Liver (tissue), 3 donors: ENCODE measurements around the gene UBXN11.

Source experiments
- EGR1 ChIP-seq, 2 donors: IDR thresholded peaks; 2 replicates each; pipeline ENCODE4 v1.6.1; 2016 to 2018; ENCODE audit warnings: antibody characterized with exemption in 2 of 2, low read depth in 2 of 2
- FOXA1 ChIP-seq: IDR thresholded peaks from 2 replicates; pipeline ENCODE4 v1.6.1; 2016; ENCODE audit warnings: antibody characterized with exemption
- GABPA ChIP-seq, 2 donors: IDR thresholded peaks in 1 of 2; conservative IDR thresholded peaks in 1 of 2; 2 replicates each; pipeline ENCODE4 v1.6.1; 2016; ENCODE audit warnings: antibody characterized with exemption in 2 of 2, mild to moderate bottlenecking in 1 of 2, moderate library complexity in 1 of 2
- JUND ChIP-seq, 2 donors: IDR thresholded peaks; 2 replicates each; pipeline ENCODE4 v1.6.1; 2016; ENCODE audit warnings: antibody characterized with exemption in 2 of 2
- RAD21 ChIP-seq, 2 donors: IDR thresholded peaks; 2 replicates each; pipeline ENCODE4 v1.6.1; 2016; ENCODE audit warnings: antibody characterized with exemption in 2 of 2, mild to moderate bottlenecking in 2 of 2
- RXRA ChIP-seq, 2 donors: IDR thresholded peaks; 2 replicates each; pipeline ENCODE4 v1.6.1; 2017 to 2018; ENCODE audit warnings: antibody characterized with exemption in 2 of 2, mild to moderate bottlenecking in 1 of 2
- SP1 ChIP-seq: IDR thresholded peaks from 2 replicates; pipeline ENCODE4 v1.6.1; 2018; ENCODE audit warnings: antibody characterized with exemption, mild to moderate bottlenecking
- TAF1 ChIP-seq: conservative IDR thresholded peaks from 2 replicates; pipeline ENCODE4 v1.6.1; 2016; ENCODE audit warnings: antibody characterized with exemption, mild to moderate bottlenecking
- TF ChIP-seq, protein P1 (sequence below): fragments of 150-350 bp; IDR thresholded peaks from 2 replicates; pipeline ENCODE4 v1.5.1; 2017; ENCODE audit warnings: improper control_type of control experiment, low read depth, low read length; ENCODE audit not compliant: missing input control
- TF ChIP-seq, protein P2 (sequence below): IDR thresholded peaks from 2 replicates; pipeline ENCODE4 v1.6.1; 2016; ENCODE audit warnings: antibody characterized with exemption
- TF ChIP-seq, protein P3 (sequence below): IDR thresholded peaks from 2 replicates; pipeline ENCODE4 v1.6.1; 2016; ENCODE audit warnings: antibody characterized with exemption, mild to moderate bottlenecking
- TF ChIP-seq, protein P4 (sequence below): IDR thresholded peaks from 2 replicates; pipeline ENCODE4 v1.6.1; 2016; ENCODE audit warnings: antibody characterized with exemption
- donor health status: healthy.
- donor health status: healthy.

DNA sequence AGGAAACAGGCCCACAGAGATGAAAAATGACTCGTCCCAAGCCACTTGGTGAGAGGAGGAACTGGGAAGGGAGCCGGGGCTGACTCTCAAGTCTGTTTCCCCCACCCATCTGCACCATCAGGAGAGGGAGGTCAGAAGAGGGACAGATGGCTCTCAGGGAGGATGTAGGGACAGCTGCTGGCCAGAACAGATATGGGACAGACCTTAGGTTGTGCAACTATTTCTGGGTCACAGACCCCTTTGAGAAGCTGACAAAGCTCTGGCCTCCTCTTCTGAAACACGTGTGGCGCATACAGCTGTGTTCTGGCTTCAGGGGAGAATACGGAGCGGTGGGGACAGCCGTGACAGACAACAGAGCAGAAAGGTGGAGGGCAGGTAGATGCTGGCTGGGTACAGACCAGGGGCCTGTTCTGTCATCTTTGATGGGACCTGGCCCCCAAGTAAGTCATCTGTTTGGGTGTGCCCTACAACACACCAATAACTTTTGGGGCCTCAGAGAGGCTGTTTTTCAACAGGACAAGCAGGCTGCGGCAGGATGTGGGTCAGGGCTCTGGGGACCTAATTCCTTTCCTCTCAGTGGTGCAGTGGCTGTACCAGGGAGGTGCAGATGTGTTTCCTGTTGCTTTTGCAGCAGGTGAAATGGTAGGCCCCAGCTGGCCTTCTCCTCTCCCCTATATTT lies 19.3 kb downstream of the UBXN11 start:
- TF ChIP-seq, protein P1, sequence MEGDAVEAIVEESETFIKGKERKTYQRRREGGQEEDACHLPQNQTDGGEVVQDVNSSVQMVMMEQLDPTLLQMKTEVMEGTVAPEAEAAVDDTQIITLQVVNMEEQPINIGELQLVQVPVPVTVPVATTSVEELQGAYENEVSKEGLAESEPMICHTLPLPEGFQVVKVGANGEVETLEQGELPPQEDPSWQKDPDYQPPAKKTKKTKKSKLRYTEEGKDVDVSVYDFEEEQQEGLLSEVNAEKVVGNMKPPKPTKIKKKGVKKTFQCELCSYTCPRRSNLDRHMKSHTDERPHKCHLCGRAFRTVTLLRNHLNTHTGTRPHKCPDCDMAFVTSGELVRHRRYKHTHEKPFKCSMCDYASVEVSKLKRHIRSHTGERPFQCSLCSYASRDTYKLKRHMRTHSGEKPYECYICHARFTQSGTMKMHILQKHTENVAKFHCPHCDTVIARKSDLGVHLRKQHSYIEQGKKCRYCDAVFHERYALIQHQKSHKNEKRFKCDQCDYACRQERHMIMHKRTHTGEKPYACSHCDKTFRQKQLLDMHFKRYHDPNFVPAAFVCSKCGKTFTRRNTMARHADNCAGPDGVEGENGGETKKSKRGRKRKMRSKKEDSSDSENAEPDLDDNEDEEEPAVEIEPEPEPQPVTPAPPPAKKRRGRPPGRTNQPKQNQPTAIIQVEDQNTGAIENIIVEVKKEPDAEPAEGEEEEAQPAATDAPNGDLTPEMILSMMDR, result no peak
- TF ChIP-seq FOXA1 (no peak), RXRA (IDR thresholded peaks at IDR 0.05) (peak in 1 of 2 donors; percentile 16), TAF1 (no peak), EGR1 (IDR thresholded peaks at IDR 0.05; ENCODE audit: low read depth in 2 of 2) (no peak), JUND (IDR thresholded peaks at IDR 0.05) (no peak), RAD21 (IDR thresholded peaks at IDR 0.05) (no peak), SP1 (no peak), GABPA (IDR thresholded peaks at IDR 0.05 in 1 of 2, conservative IDR thresholded peaks at IDR 0.05 in 1 of 2) (no peak)
- TF ChIP-seq, protein P2, sequence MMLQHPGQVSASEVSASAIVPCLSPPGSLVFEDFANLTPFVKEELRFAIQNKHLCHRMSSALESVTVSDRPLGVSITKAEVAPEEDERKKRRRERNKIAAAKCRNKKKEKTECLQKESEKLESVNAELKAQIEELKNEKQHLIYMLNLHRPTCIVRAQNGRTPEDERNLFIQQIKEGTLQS, result no peak
- TF ChIP-seq, protein P3, sequence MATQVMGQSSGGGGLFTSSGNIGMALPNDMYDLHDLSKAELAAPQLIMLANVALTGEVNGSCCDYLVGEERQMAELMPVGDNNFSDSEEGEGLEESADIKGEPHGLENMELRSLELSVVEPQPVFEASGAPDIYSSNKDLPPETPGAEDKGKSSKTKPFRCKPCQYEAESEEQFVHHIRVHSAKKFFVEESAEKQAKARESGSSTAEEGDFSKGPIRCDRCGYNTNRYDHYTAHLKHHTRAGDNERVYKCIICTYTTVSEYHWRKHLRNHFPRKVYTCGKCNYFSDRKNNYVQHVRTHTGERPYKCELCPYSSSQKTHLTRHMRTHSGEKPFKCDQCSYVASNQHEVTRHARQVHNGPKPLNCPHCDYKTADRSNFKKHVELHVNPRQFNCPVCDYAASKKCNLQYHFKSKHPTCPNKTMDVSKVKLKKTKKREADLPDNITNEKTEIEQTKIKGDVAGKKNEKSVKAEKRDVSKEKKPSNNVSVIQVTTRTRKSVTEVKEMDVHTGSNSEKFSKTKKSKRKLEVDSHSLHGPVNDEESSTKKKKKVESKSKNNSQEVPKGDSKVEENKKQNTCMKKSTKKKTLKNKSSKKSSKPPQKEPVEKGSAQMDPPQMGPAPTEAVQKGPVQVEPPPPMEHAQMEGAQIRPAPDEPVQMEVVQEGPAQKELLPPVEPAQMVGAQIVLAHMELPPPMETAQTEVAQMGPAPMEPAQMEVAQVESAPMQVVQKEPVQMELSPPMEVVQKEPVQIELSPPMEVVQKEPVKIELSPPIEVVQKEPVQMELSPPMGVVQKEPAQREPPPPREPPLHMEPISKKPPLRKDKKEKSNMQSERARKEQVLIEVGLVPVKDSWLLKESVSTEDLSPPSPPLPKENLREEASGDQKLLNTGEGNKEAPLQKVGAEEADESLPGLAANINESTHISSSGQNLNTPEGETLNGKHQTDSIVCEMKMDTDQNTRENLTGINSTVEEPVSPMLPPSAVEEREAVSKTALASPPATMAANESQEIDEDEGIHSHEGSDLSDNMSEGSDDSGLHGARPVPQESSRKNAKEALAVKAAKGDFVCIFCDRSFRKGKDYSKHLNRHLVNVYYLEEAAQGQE, result no peak
- TF ChIP-seq, protein P4, sequence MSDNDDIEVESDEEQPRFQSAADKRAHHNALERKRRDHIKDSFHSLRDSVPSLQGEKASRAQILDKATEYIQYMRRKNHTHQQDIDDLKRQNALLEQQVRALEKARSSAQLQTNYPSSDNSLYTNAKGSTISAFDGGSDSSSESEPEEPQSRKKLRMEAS, result no peak
